ENCODE results near the gene OR2T1. TPM values are rescaled to one million over a fixed set of nuclear protein-coding genes. Genes with fewer than 3 reads are reported as not detected.
"Not testable (repeated sequence)": the region's sequence is repeated elsewhere in the genome, so short reads cannot be mapped to it uniquely, and the experiment has no call there.

The OR2T1 gene
- total RNA-seq, 6 experiments from 2014 or later = not detected

DNA sequence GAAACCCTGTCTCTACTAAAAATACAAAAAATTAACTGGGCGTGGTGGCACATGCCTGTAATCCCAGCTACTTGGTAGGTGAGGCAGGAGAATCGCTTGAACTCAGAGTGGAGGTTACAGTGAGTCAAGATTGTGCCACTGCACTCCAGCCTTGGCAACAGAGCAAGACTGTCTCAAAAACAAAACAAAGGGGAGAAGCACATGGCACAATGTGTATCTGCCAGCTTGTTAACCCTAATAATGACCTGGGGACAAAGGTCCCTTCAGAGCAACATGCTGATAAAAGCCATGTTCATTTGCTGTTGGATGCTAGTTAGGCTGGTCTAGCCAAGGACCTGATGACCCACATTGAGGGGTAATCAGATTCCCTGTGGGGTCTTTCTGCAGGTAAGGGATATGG lies 53.8 kb downstream of the OR2T1 start:
- peak; percentile 13 to 43 (median 37) for ATAC-seq

More for the DNA sequence above, 53.8 kb downstream of the OR2T1 start:
- H3K27ac ChIP-seq; H3K36me3 ChIP-seq; H3K4me1 ChIP-seq; H3K4me3 ChIP-seq; H3K27me3 ChIP-seq; intact Hi-C loops (cut with DNase I); H3K9me3 ChIP-seq; DNase-seq: not testable (repeated sequence)
- WGBS (ENCODE audit: insufficient coverage, low coverage, low lambda C conversion rate, missing lambda C conversion rate) = no CpG with 5 or more reads among the region's 2 CpGs

Other genes with a start within 250 kb of the OR2T1 start
- not detected for gene OR2M2, start 228.2 kb upstream of the OR2T1 start, total RNA-seq
- not detected for gene OR2M3, start 205.8 kb upstream of the OR2T1 start, total RNA-seq
- not detected for gene OR2M4, start 171.6 kb upstream of the OR2T1 start, total RNA-seq
- not detected for gene OR2T33, start 125.1 kb upstream of the OR2T1 start, total RNA-seq
- not detected for gene OR2T12, start 99.6 kb upstream of the OR2T1 start, total RNA-seq
- gene OR2M7, start 78.5 kb upstream of the OR2T1 start, total RNA-seq = not detected
- not detected for gene OR14C36, start 54.3 kb upstream of the OR2T1 start, total RNA-seq
- not detected for gene OR2T4, start 41.4 kb upstream of the OR2T1 start, total RNA-seq
- not detected for gene OR2T6, start 27.3 kb upstream of the OR2T1 start, total RNA-seq
- not detected for gene OR2T2, start 42.6 kb downstream of the OR2T1 start, total RNA-seq
- not detected for gene OR2T3, start 70.3 kb downstream of the OR2T1 start, total RNA-seq
- not detected for gene OR2T5, start 85.5 kb downstream of the OR2T1 start, total RNA-seq
- not detected for gene OR2G6, start 105.0 kb downstream of the OR2T1 start, total RNA-seq
- not detected for gene OR2T29, start 159.7 kb downstream of the OR2T1 start, total RNA-seq
- gene OR2T34, start 171.7 kb downstream of the OR2T1 start, total RNA-seq = not detected
- not detected for gene OR2T10, start 194.7 kb downstream of the OR2T1 start, total RNA-seq
- gene OR2T11, start 232.0 kb downstream of the OR2T1 start, total RNA-seq = not detected
- not detected for gene OR2T35, start 242.2 kb downstream of the OR2T1 start, total RNA-seq